GM21825 (cell line): ENCODE data around the gene BARX1.
"Not testable (repeated sequence)": the region's sequence is repeated elsewhere in the genome, so short reads cannot be mapped to it uniquely, and the experiment has no call there.

Experiments used
- ATAC-seq: cut with Tn5 transposase; IDR thresholded peaks from one replicate; pipeline ENCODE4 v1.9.1; 2021; ENCODE audit warnings: mild to moderate bottlenecking, moderate library complexity; ENCODE audit not compliant: unreplicated experiment

Gene BARX1

GRCh38 chr9:93967020-93967803 lies 12.1 kb upstream of the BARX1 start:
- no peak for ATAC-seq

- ATAC-seq = no peak
These were observed 10.8 kb upstream of the BARX1 start for GRCh38 chr9:93965830-93966577.

- no peak for ATAC-seq
These were observed 9.5 kb upstream of the BARX1 start for GRCh38 chr9:93964685-93965084.

GRCh38 chr9:93963969-93964368 lies 8.8 kb upstream of the BARX1 start:
- ATAC-seq = no peak

GRCh38 chr9:93963489-93963888 lies 8.3 kb upstream of the BARX1 start:
- ATAC-seq = not testable (repeated sequence)

- ATAC-seq = no peak
These were observed 7.6 kb upstream of the BARX1 start for GRCh38 chr9:93962561-93963440.

- ATAC-seq = no peak
These were observed 6.9 kb upstream of the BARX1 start for GRCh38 chr9:93962017-93962416.

GRCh38 chr9:93960971-93961841 lies 6.1 kb upstream of the BARX1 start:
- no peak for ATAC-seq

- no peak for ATAC-seq
These were observed 5.2 kb upstream of the BARX1 start for GRCh38 chr9:93960221-93960970.

- no peak for ATAC-seq
These were observed 4.6 kb upstream of the BARX1 start for GRCh38 chr9:93959739-93960154.

GRCh38 chr9:93958819-93959682 lies 3.9 kb upstream of the BARX1 start:
- no peak for ATAC-seq

- ATAC-seq = no peak
These were observed 3.1 kb upstream of the BARX1 start for GRCh38 chr9:93958121-93958818.

GRCh38 chr9:93955981-93956784 lies 1.0 kb upstream of the BARX1 start:
- ATAC-seq = no peak

GRCh38 chr9:93954434-93955061 lies 607 bp downstream of the BARX1 start:
- ATAC-seq = no peak

- no peak for ATAC-seq
These were observed 1.4 kb downstream of the BARX1 start for GRCh38 chr9:93953496-93954433.
